A549 (cell line): ENCODE data around the gene KCNJ1.

Source experiments
- CBX8 ChIP-seq: fragments of 200-600 bp; sonication (generic); IDR thresholded peaks from 2 replicates; pipeline ENCODE4 v1.6.1; 2016
- CTCF ChIP-seq: fragments of >200 bp; sonication (Bioruptor Twin); formaldehyde crosslinking; IDR thresholded peaks from 3 replicates; pipeline ENCODE4 v1.5.1; 2016
- HOXB13 ChIP-seq: fragments of 250-450 bp; sonication (Bioruptor Pico); IDR thresholded peaks from 2 replicates; pipeline ENCODE4 v1.5.0; 2020; ENCODE audit warnings: low read depth, mild to moderate bottlenecking, moderate library complexity
- NR3C1 ChIP-seq: fragments of >200 bp; sonication (Bioruptor Twin); formaldehyde crosslinking; IDR thresholded peaks from 3 replicates; pipeline ENCODE4 v1.6.1; 2017
- POLR2A ChIP-seq: IDR thresholded peaks from 2 replicates; pipeline ENCODE4 v1.6.1; 2012; ENCODE audit warnings: mild to moderate bottlenecking, low read length
- SMC3 ChIP-seq: fragments of >200 bp; sonication (Bioruptor Twin); formaldehyde crosslinking; IDR thresholded peaks from 3 replicates; pipeline ENCODE4 v1.6.1; 2018; ENCODE audit warnings: inconsistent platforms
- TP53 ChIP-seq: fragments of 250-450 bp; sonication (Bioruptor Pico); IDR thresholded peaks from 2 replicates; pipeline ENCODE4 v1.5.0; 2021; ENCODE audit warnings: mild to moderate bottlenecking, moderate library complexity
- ZNF302 ChIP-seq: fragments of 250-450 bp; sonication (Bioruptor Pico); IDR thresholded peaks from 2 replicates; pipeline ENCODE4 v1.9.0; 2021; ENCODE audit warnings: inconsistent platforms, mild to moderate bottlenecking, moderate library complexity
- TF ChIP-seq, protein P1 (sequence below): IDR thresholded peaks from 2 replicates; pipeline ENCODE4 v1.6.1; 2012
- TF ChIP-seq, protein P2 (sequence below): fragments of 250-450 bp; sonication (Bioruptor Pico); IDR thresholded peaks from 2 replicates; pipeline ENCODE4 v1.5.0; 2021; ENCODE audit warnings: mild to moderate bottlenecking, moderate library complexity, borderline replicate concordance
- TF ChIP-seq, protein P3 (sequence below): fragments of 200-600 bp; sonication (generic); IDR thresholded peaks from 2 replicates; pipeline ENCODE4 v1.6.1; 2016; ENCODE audit warnings: antibody characterized with exemption, mild to moderate bottlenecking, moderate library complexity

GRCh38 chr11:128839081-128839480, 28.0 kb downstream of the KCNJ1 start:
- TF ChIP-seq CTCF: no peak
- no peak for TF ChIP-seq CBX8
- no peak for TF ChIP-seq SMC3
- TF ChIP-seq, protein P1, sequence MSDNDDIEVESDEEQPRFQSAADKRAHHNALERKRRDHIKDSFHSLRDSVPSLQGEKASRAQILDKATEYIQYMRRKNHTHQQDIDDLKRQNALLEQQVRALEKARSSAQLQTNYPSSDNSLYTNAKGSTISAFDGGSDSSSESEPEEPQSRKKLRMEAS: no peak
- TF ChIP-seq, protein P2, sequence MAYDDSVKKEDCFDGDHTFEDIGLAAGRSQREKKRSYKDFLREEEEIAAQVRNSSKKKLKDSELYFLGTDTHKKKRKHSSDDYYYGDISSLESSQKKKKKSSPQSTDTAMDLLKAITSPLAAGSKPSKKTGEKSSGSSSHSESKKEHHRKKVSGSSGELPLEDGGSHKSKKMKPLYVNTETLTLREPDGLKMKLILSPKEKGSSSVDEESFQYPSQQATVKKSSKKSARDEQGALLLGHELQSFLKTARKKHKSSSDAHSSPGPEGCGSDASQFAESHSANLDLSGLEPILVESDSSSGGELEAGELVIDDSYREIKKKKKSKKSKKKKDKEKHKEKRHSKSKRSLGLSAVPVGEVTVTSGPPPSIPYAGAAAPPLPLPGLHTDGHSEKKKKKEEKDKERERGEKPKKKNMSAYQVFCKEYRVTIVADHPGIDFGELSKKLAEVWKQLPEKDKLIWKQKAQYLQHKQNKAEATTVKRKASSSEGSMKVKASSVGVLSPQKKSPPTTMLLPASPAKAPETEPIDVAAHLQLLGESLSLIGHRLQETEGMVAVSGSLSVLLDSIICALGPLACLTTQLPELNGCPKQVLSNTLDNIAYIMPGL: no peak
- TF ChIP-seq HOXB13 (CRISPR knock-in tag): no peak
- TF ChIP-seq NR3C1: no peak
- TF ChIP-seq POLR2A: no peak
- TF ChIP-seq, protein P3, sequence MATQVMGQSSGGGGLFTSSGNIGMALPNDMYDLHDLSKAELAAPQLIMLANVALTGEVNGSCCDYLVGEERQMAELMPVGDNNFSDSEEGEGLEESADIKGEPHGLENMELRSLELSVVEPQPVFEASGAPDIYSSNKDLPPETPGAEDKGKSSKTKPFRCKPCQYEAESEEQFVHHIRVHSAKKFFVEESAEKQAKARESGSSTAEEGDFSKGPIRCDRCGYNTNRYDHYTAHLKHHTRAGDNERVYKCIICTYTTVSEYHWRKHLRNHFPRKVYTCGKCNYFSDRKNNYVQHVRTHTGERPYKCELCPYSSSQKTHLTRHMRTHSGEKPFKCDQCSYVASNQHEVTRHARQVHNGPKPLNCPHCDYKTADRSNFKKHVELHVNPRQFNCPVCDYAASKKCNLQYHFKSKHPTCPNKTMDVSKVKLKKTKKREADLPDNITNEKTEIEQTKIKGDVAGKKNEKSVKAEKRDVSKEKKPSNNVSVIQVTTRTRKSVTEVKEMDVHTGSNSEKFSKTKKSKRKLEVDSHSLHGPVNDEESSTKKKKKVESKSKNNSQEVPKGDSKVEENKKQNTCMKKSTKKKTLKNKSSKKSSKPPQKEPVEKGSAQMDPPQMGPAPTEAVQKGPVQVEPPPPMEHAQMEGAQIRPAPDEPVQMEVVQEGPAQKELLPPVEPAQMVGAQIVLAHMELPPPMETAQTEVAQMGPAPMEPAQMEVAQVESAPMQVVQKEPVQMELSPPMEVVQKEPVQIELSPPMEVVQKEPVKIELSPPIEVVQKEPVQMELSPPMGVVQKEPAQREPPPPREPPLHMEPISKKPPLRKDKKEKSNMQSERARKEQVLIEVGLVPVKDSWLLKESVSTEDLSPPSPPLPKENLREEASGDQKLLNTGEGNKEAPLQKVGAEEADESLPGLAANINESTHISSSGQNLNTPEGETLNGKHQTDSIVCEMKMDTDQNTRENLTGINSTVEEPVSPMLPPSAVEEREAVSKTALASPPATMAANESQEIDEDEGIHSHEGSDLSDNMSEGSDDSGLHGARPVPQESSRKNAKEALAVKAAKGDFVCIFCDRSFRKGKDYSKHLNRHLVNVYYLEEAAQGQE: no peak
- TF ChIP-seq ZNF302 (CRISPR knock-in tag): no peak
- no peak for TF ChIP-seq TP53 (CRISPR knock-in tag)
